GM12878 (cell line): ENCODE results near the gene LEMD3.

Experiments
- RELB ChIP-seq: fragments of 450-650 bp; IDR thresholded peaks from 2 replicates; pipeline ENCODE4 v1.6.1; 2017; ENCODE audit warnings: low read depth, mild to moderate bottlenecking, moderate library complexity
- SIN3A ChIP-seq: IDR thresholded peaks from 2 replicates; pipeline ENCODE4 v1.6.1; 2012; ENCODE audit warnings: low read depth, low read length, improper control_type of control experiment
- ZNF207 ChIP-seq: fragments of 450-650 bp; IDR thresholded peaks from 2 replicates; pipeline ENCODE4 v1.6.1; 2014; ENCODE audit warnings: antibody characterized with exemption, mild to moderate bottlenecking, borderline replicate concordance

GRCh38 chr12:65199604-65200003 is 30.2 kb downstream of the LEMD3 start:
- TF ChIP-seq RELB (no peak), SIN3A (no peak), ZNF207 (no peak)
